Gastroesophageal sphincter (tissue), 4 donors: ENCODE measurements around the gene IL1RAPL1. TPM values are rescaled to one million over a fixed set of nuclear protein-coding genes. Genes with fewer than 3 reads are reported as not detected.

Experiments used
- ATAC-seq: fragments of 150-250 bp; one replicate; pipeline ENCODE4 v1.9.1; 2016; ENCODE audit warnings: mild to moderate bottlenecking, moderate library complexity
- H3K27ac ChIP-seq, 4 donors: fragments of 200-600 bp; sonication (generic) in 3 of 4; 1 replicate in 3 of 4; 2 replicates in 1 of 4; pipeline ENCODE4 v1.5.1; 2016 to 2019
- H3K27me3 ChIP-seq: fragments of 200-600 bp; sonication (generic); one replicate; pipeline ENCODE4 v1.5.1; 2019
- H3K36me3 ChIP-seq, 2 donors: fragments of 200-600 bp; sonication (generic); one replicate each; pipeline ENCODE4 v1.5.1; 2019; ENCODE audit warnings: control low read depth in 1 of 2
- H3K4me1 ChIP-seq, 3 donors: fragments of 200-600 bp; sonication (generic); 1 replicate in 2 of 3; 2 replicates in 1 of 3; pipeline ENCODE4 v1.5.1; 2016 to 2019; ENCODE audit warnings: control low read depth in 2 of 3
- H3K4me3 ChIP-seq, 2 donors: fragments of 200-600 bp; sonication (generic); one replicate each; pipeline ENCODE4 v1.5.1; 2019; ENCODE audit warnings: mild to moderate bottlenecking in 1 of 2, moderate library complexity in 1 of 2
- H3K9me3 ChIP-seq, 3 donors: fragments of 200-600 bp; sonication (generic); one replicate each; pipeline ENCODE4 v1.5.1; 2017 to 2019; ENCODE audit warnings: control low read depth in 2 of 3
- CTCF ChIP-seq, 4 experiments: fragments of 200-600 bp in 2 of 4; fragments of 450-650 bp in 2 of 4; sonication (generic) in 1 of 4; IDR thresholded peaks; one replicate each; pipeline ENCODE4 v1.5.1; 2017 to 2019; ENCODE audit warnings: antibody characterized with exemption in 4 of 4, mild to moderate bottlenecking in 2 of 4, moderate library complexity in 2 of 4
- EP300 ChIP-seq: sonication (generic); formaldehyde crosslinking; IDR thresholded peaks from one replicate; pipeline ENCODE4 v1.6.1; 2017; ENCODE audit warnings: antibody characterized with exemption, mild to moderate bottlenecking
- POLR2A ChIP-seq, 2 donors: fragments of 450-650 bp; IDR thresholded peaks; one replicate each; pipeline ENCODE4 v1.6.1; 2017; ENCODE audit warnings: antibody characterized with exemption in 2 of 2, mild to moderate bottlenecking in 2 of 2, moderate library complexity in 1 of 2
- POLR2AphosphoS5 ChIP-seq: sonication (generic); formaldehyde crosslinking; IDR thresholded peaks from one replicate; pipeline ENCODE4 v1.6.1; 2017; ENCODE audit warnings: antibody characterized with exemption
- WGBS, 2 donors: methylation state at CpG; one replicate each; pipeline ENCODE4 v1.1.5; 2018; ENCODE audit warnings: low coverage in 1 of 2; 5-methylcytosine and 5-hydroxymethylcytosine counted together
- total RNA-seq, 4 donors: library from RNA; depleted of rRNA; stranded (reverse); fragments of >200 nt; gene quantifications; one replicate each; pipeline ENCODE4 v1.1.0, GENCODE V29; 2016

The IL1RAPL1 gene
- total RNA-seq, 4 donors from 2014 or later = 0.27 to 1.6 (median 0.44) TPM

GRCh38 chrX:29617276-29617675 is 1030.0 kb downstream of the IL1RAPL1 start:
- Histone ChIP-seq H3K4me3 (no peak overlapping the region), H3K4me1 (no peaks in the 10 kb centered on the region), H3K36me3 (no peaks in the 10 kb centered on the region), H3K9me3 (no peaks in the 10 kb centered on the region), H3K27ac (no peak overlapping the region), H3K27me3 (no peaks in the 10 kb centered on the region)
- no peak for ATAC-seq
- TF ChIP-seq POLR2A (IDR thresholded peaks at IDR 0.05) (no peak), EP300 (no peak), CTCF (IDR thresholded peaks at IDR 0.05) (no peak), POLR2AphosphoS5 (no peak)
- 20 to 43% methylated on average over 1 to 3 of the region's 3 CpGs for WGBS, 2 donors

- WGBS, 2 donors = 75% methylated on average over 2 of the region's 4 CpGs; no CpG with 5 or more reads in 1 of the 2 donors
- no peak for ATAC-seq
- Histone ChIP-seq H3K36me3 (no peaks in the 10 kb centered on the region), H3K27me3 (no peaks in the 10 kb centered on the region), H3K4me3 (no peak overlapping the region), H3K9me3 (no peaks in the 10 kb centered on the region), H3K27ac (no peak overlapping the region), H3K4me1 (no peaks in the 10 kb centered on the region)
- TF ChIP-seq POLR2AphosphoS5 = no peak
- no peak for TF ChIP-seq EP300
- no peak for TF ChIP-seq POLR2A (IDR thresholded peaks at IDR 0.05)
- TF ChIP-seq CTCF (IDR thresholded peaks at IDR 0.05) = no peak
These were observed 1030.5 kb downstream of the IL1RAPL1 start for GRCh38 chrX:29617725-29618124.

- no peak overlapping the region for H3K4me3 ChIP-seq
- H3K9me3 ChIP-seq = no peaks in the 10 kb centered on the region
- H3K27ac ChIP-seq = no peak overlapping the region
- no peaks in the 10 kb centered on the region for H3K4me1 ChIP-seq
- H3K36me3 ChIP-seq = no peaks in the 10 kb centered on the region
- WGBS, 2 donors = 60 to 91% methylated on average over 1 of the region's 1 CpG
- ATAC-seq = no peak
- no peaks in the 10 kb centered on the region for H3K27me3 ChIP-seq
- no peak for TF ChIP-seq CTCF (IDR thresholded peaks at IDR 0.05)
These were observed 1040.6 kb downstream of the IL1RAPL1 start for GRCh38 chrX:29627833-29628232.

GRCh38 chrX:29634516-29634915 is 1047.3 kb downstream of the IL1RAPL1 start:
- Histone ChIP-seq H3K27me3 (no peaks in the 10 kb centered on the region), H3K4me3 (no peak overlapping the region), H3K27ac (no peak overlapping the region), H3K36me3 (no peaks in the 10 kb centered on the region), H3K4me1 (no peaks in the 10 kb centered on the region), H3K9me3 (no peaks in the 10 kb centered on the region)
- 56 to 58% methylated on average over 1 to 2 of the region's 2 CpGs for WGBS, 2 donors
- ATAC-seq = no peak
- no peak for TF ChIP-seq POLR2A (IDR thresholded peaks at IDR 0.05)
- TF ChIP-seq CTCF (IDR thresholded peaks at IDR 0.05) = no peak
- TF ChIP-seq EP300 = no peak
- TF ChIP-seq POLR2AphosphoS5 = no peak

- WGBS, 2 donors = 55 to 66% methylated on average over 3 of the region's 3 CpGs
- H3K27me3 ChIP-seq = no peaks in the 10 kb centered on the region
These were observed 1049.1 kb downstream of the IL1RAPL1 start for GRCh38 chrX:29636331-29636730.

More at GRCh38 chrX:29636331-29636730, 1049.1 kb downstream of the IL1RAPL1 start:
- Histone ChIP-seq H3K4me1 (no peaks in the 10 kb centered on the region), H3K36me3 (no peaks in the 10 kb centered on the region), H3K27ac (no peak overlapping the region), H3K9me3 (no peaks in the 10 kb centered on the region), H3K4me3 (no peak overlapping the region)
- ATAC-seq = no peak
- no peak for TF ChIP-seq CTCF (IDR thresholded peaks at IDR 0.05)
- no peak for TF ChIP-seq POLR2AphosphoS5
- no peak for TF ChIP-seq EP300
- no peak for TF ChIP-seq POLR2A (IDR thresholded peaks at IDR 0.05)
